ENCODE measurements around the gene SLC25A13. TPM values are rescaled to one million over a fixed set of nuclear protein-coding genes. Genes with fewer than 3 reads are reported as not detected.

Gene SLC25A13
- total RNA-seq, 1 experiment from 2014 or later: 64.7 TPM

DNA sequence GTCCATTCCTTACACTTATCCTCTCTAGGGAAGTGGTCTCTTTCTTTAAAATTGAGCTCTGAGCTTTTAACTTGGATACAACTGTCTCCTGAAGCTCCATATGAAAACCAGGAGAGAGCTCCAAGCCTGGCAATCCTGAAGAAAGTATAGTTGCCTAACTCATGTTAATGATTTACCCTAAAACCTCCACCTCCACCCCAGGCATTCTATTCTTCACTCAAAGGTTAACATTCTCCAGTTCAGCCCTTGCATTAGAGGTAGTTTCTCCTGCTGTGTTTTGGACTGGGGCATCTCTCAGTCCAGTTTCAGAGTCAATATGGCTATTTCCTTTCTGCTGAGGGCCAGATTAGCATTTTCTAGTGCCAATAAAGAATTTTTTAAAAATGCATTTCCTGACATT lies 195.5 kb downstream of the SLC25A13 start:
- H3K36me3 ChIP-seq (ENCODE audit: insufficient read depth, low read length): peaks cover 1% of the 10 kb centered on the region; the same call in 1 of the 2 replicates
- no peak overlapping the region for H3K4me2 ChIP-seq (ENCODE audit: low read depth, low read length, poor library complexity, severe bottlenecking)
- no peaks in the 10 kb centered on the region for H3K79me2 ChIP-seq (ENCODE audit: low read length)
- H3K27me3 ChIP-seq (ENCODE audit: low read length): no peaks in the 10 kb centered on the region
- no peaks in the 10 kb centered on the region for H3K9me3 ChIP-seq (ENCODE audit: low read length)
- no peak overlapping the region for H3K4me3 ChIP-seq (ENCODE audit: low read length)
- no peak overlapping the region for H3K9ac ChIP-seq (ENCODE audit: low read length)
- H3K4me1 ChIP-seq (ENCODE audit: low read length): no peaks in the 10 kb centered on the region
- H3K27ac ChIP-seq (ENCODE audit: low read length): no peak overlapping the region
- no peaks in the 10 kb centered on the region for H3K9me2 ChIP-seq (replicated peaks; ENCODE audit: insufficient read depth, low read length)
- H2AFZ ChIP-seq (ENCODE audit: low read length): no peak overlapping the region
- H4K20me1 ChIP-seq (ENCODE audit: insufficient read depth, low read depth, low read length): no peaks in the 10 kb centered on the region
- no peak for DNase-seq

DNA sequence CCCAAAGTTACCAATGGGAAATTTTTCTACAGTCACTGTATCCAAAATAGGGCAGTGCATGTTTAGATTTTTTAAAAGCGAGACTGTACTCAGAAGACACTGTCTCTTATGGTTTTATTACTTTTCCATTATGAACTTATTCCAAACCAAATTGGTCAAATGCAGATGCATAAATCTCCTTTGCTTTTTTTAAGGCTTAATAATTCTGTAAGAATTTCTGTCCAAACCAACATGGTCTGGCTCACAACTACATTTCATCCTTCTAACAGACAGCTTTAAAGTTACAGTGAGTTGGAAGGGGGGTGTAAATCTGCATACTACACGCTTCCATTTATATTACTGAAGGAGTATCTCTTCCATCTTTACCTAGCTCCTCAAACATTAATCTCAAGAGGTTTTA lies 199.2 kb downstream of the SLC25A13 start:
- H2AFZ ChIP-seq (ENCODE audit: low read length): no peak overlapping the region
- H3K36me3 ChIP-seq (ENCODE audit: insufficient read depth, low read length): peaks cover 14% of the 10 kb centered on the region; the same call in 1 of the 2 replicates
- H3K4me3 ChIP-seq (ENCODE audit: low read length): no peak overlapping the region
- no peaks in the 10 kb centered on the region for H3K9me2 ChIP-seq (replicated peaks; ENCODE audit: insufficient read depth, low read length)
- H3K27me3 ChIP-seq (ENCODE audit: low read length): no peaks in the 10 kb centered on the region
- no peak overlapping the region for H3K4me2 ChIP-seq (ENCODE audit: low read depth, low read length, poor library complexity, severe bottlenecking)
- H3K27ac ChIP-seq (ENCODE audit: low read length): no peak overlapping the region
- no peak for DNase-seq
- no peaks in the 10 kb centered on the region for H4K20me1 ChIP-seq (ENCODE audit: insufficient read depth, low read depth, low read length)
- H3K9ac ChIP-seq (ENCODE audit: low read length): no peak overlapping the region
- H3K4me1 ChIP-seq (ENCODE audit: low read length): no peaks in the 10 kb centered on the region
- H3K9me3 ChIP-seq (ENCODE audit: low read length): no peaks in the 10 kb centered on the region
- H3K79me2 ChIP-seq (ENCODE audit: low read length): no peaks in the 10 kb centered on the region

DNA sequence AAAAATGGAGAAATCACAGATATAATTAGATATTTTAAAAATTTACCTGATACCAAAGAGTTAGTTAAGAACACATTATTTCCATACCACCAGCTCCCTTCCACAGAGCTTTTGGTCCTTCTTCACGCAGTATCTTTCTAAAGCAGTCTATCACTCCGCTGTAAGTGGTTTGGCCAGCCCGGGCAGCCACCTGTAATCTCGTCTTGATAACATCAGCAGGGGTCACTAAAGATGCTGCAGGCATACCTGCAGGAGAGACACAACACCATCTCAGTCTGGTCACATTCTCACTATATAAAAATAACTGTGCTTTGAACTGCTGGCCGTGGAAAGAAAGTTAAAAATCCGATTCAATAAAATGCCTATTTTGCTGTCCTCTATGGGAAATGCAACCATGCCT lies 200.1 kb downstream of the SLC25A13 start:
- no peak overlapping the region for H3K27ac ChIP-seq (ENCODE audit: low read length)

DNA sequence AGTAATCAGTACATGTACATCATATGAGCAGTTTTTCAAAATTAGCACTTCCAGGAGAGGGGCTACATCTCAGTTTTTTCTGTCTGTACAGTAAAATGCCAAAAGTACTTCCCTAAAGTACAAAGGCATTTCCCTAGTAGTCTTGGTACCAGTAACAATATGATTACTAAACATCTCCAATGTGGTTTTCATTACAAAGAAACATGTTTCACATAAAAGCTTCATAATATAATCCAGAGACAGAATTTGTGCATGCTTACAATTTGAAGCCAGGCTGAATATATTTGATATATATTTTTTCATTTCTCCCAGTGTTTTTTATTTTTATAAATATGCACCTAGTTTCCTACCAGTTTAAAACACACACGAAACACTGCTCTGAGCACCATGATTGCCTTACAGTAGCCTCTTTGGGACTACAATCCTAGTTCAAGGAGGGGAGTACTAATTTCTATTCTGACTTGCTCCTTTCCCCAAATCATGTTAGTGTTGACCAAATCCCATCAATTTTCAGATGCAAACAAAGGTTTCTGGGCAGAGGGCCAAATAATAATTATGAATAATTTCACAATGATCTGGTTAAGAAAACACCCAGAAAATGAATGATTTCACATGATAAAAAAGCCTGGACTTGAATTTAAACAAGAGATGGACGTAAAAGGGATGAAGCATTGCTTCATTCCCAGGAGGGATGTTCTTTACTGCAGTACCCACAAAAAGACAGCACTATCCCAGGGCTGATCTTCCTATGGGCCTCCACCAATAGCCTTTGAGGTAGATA lies 201.3 kb downstream of the SLC25A13 start:
- no peaks in the 10 kb centered on the region for H4K20me1 ChIP-seq (ENCODE audit: insufficient read depth, low read depth, low read length)
- no peaks in the 10 kb centered on the region for H3K79me2 ChIP-seq (ENCODE audit: low read length)
- no peaks in the 10 kb centered on the region for H3K9me2 ChIP-seq (replicated peaks; ENCODE audit: insufficient read depth, low read length)
- no peak overlapping the region for H3K27ac ChIP-seq (ENCODE audit: low read length)
- no peak overlapping the region for H3K4me2 ChIP-seq (ENCODE audit: low read depth, low read length, poor library complexity, severe bottlenecking)
- no peak overlapping the region for H3K4me3 ChIP-seq (ENCODE audit: low read length)
- no peaks in the 10 kb centered on the region for H3K27me3 ChIP-seq (ENCODE audit: low read length)
- no peak overlapping the region for H2AFZ ChIP-seq (ENCODE audit: low read length)
- no peak overlapping the region for H3K9ac ChIP-seq (ENCODE audit: low read length)
- no peaks in the 10 kb centered on the region for H3K9me3 ChIP-seq (ENCODE audit: low read length)
- H3K36me3 ChIP-seq (ENCODE audit: insufficient read depth, low read length): peaks cover 14% of the 10 kb centered on the region; the same call in 1 of the 2 replicates
- H3K4me1 ChIP-seq (ENCODE audit: low read length): no peaks in the 10 kb centered on the region
- DNase-seq: no peak

More for the DNA sequence above, 200.1 kb downstream of the SLC25A13 start:
- Histone ChIP-seq H3K4me1 (ENCODE audit: low read length) (no peaks in the 10 kb centered on the region), H3K9me2 (replicated peaks; ENCODE audit: insufficient read depth, low read length) (no peaks in the 10 kb centered on the region), H3K36me3 (ENCODE audit: insufficient read depth, low read length) (peaks cover 14% of the 10 kb centered on the region; the same call in 1 of the 2 replicates), H3K9me3 (ENCODE audit: low read length) (no peaks in the 10 kb centered on the region), H3K9ac (ENCODE audit: low read length) (no peak overlapping the region), H4K20me1 (ENCODE audit: insufficient read depth, low read depth, low read length) (no peaks in the 10 kb centered on the region), H3K79me2 (ENCODE audit: low read length) (no peaks in the 10 kb centered on the region), H2AFZ (ENCODE audit: low read length) (no peak overlapping the region), H3K27me3 (ENCODE audit: low read length) (no peaks in the 10 kb centered on the region), H3K4me3 (ENCODE audit: low read length) (no peak overlapping the region), H3K4me2 (ENCODE audit: low read depth, low read length, poor library complexity, severe bottlenecking) (no peak overlapping the region)
- DNase-seq: no peak

DNA sequence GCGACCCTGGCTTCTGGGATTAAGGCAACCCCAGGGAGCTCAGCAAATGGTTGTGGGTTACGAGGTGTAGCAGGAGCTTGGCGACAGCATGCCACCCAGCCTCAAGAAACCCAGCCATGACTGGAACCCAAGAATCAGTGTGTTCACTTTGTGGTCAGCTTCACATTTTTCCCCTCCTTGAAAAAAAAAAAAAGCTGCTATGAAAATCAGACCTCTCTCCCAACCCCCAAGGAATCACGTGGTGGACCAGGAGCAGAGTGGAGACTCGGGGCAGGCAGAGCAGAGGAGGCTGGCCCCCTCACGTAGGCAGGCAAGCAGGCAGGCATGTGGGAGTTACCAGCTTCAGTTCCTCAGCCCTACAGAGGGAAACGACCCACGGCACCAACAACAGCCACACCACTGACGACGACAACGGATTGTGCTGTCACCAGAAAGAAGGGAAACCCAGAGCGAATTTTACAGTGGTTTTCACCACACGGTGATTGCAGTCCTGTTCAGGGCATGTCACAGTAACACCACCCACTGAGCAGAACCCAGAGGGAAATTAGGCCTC lies 203.4 kb downstream of the SLC25A13 start:
- no peak overlapping the region for H3K4me3 ChIP-seq (ENCODE audit: low read length)
- no peak for DNase-seq
- no peaks in the 10 kb centered on the region for H3K9me3 ChIP-seq (ENCODE audit: low read length)
- no peak overlapping the region for H2AFZ ChIP-seq (ENCODE audit: low read length)
- peaks cover 14% of the 10 kb centered on the region; the same call in 1 of the 2 replicates for H3K36me3 ChIP-seq (ENCODE audit: insufficient read depth, low read length)
- no peaks in the 10 kb centered on the region for H3K79me2 ChIP-seq (ENCODE audit: low read length)
- H3K4me2 ChIP-seq (ENCODE audit: low read depth, low read length, poor library complexity, severe bottlenecking): no peak overlapping the region
- no peak overlapping the region for H3K9ac ChIP-seq (ENCODE audit: low read length)
- no peaks in the 10 kb centered on the region for H3K27me3 ChIP-seq (ENCODE audit: low read length)
- H3K4me1 ChIP-seq (ENCODE audit: low read length): no peaks in the 10 kb centered on the region
- H3K27ac ChIP-seq (ENCODE audit: low read length): no peak overlapping the region
- H4K20me1 ChIP-seq (ENCODE audit: insufficient read depth, low read depth, low read length): no peaks in the 10 kb centered on the region
- H3K9me2 ChIP-seq (replicated peaks; ENCODE audit: insufficient read depth, low read length): no peaks in the 10 kb centered on the region

DNA sequence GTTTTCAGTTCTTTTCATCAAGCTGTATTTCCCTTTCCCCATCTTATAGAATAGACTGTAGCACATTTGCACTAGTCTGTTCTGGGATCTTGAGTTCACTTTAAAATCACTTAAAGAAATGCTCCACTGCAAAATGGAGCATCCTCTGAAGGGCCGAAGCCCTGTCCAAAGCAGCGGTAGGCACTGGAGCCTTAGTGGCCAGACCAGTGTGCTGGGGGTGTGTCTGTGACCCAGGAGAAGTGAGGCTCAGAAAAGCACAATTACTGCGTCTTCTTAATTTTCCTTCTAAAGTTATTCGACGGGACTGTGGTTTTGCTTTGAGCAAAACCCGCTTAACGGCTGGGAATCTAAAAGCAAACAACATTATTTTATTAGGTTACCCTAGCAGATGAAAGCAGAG lies 205.7 kb downstream of the SLC25A13 start:
- no peak for DNase-seq
- no peak overlapping the region for H3K4me2 ChIP-seq (ENCODE audit: low read depth, low read length, poor library complexity, severe bottlenecking)
- no peaks in the 10 kb centered on the region for H4K20me1 ChIP-seq (ENCODE audit: insufficient read depth, low read depth, low read length)
- no peaks in the 10 kb centered on the region for H3K9me3 ChIP-seq (ENCODE audit: low read length)
- no peak overlapping the region for H3K4me3 ChIP-seq (ENCODE audit: low read length)
- H3K79me2 ChIP-seq (ENCODE audit: low read length): no peaks in the 10 kb centered on the region
- no peaks in the 10 kb centered on the region for H3K9me2 ChIP-seq (replicated peaks; ENCODE audit: insufficient read depth, low read length)
- H3K27ac ChIP-seq (ENCODE audit: low read length): no peak overlapping the region
- no peak overlapping the region for H2AFZ ChIP-seq (ENCODE audit: low read length)
- H3K9ac ChIP-seq (ENCODE audit: low read length): no peak overlapping the region
- no peaks in the 10 kb centered on the region for H3K27me3 ChIP-seq (ENCODE audit: low read length)
- H3K4me1 ChIP-seq (ENCODE audit: low read length): no peaks in the 10 kb centered on the region
- peaks cover 10% of the 10 kb centered on the region; the same call in 1 of the 2 replicates for H3K36me3 ChIP-seq (ENCODE audit: insufficient read depth, low read length)

DNA sequence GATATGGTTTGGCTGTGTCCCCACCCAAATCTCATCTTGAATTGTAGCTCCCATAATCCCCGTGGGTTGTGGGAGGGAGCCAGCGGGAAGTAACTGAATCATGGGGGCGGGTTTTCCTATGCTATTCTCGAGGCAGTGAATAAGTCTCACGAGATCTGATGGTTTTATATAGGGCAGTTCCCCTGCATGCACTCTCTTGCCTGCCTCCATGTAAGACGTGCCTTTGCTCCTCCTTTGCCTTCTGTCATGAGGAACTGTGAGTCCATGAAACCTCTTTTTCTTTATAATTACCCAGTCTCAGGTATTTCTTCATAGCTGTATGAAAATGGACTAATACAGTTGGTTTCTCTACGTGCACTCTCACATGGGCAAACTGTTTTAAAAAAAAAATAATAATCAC lies 207.7 kb downstream of the SLC25A13 start:
- Histone ChIP-seq H3K4me1 (ENCODE audit: low read length) (no peaks in the 10 kb centered on the region), H3K9me3 (ENCODE audit: low read length) (no peaks in the 10 kb centered on the region), H3K4me2 (ENCODE audit: low read depth, low read length, poor library complexity, severe bottlenecking) (no peak overlapping the region), H3K36me3 (ENCODE audit: insufficient read depth, low read length) (no peaks in the 10 kb centered on the region), H3K4me3 (ENCODE audit: low read length) (no peak overlapping the region), H2AFZ (ENCODE audit: low read length) (no peak overlapping the region), H3K79me2 (ENCODE audit: low read length) (no peaks in the 10 kb centered on the region), H4K20me1 (ENCODE audit: insufficient read depth, low read depth, low read length) (no peaks in the 10 kb centered on the region), H3K27me3 (ENCODE audit: low read length) (no peaks in the 10 kb centered on the region), H3K27ac (ENCODE audit: low read length) (no peak overlapping the region), H3K9me2 (replicated peaks; ENCODE audit: insufficient read depth, low read length) (no peaks in the 10 kb centered on the region), H3K9ac (ENCODE audit: low read length) (no peak overlapping the region)
- no peak for DNase-seq

DNA sequence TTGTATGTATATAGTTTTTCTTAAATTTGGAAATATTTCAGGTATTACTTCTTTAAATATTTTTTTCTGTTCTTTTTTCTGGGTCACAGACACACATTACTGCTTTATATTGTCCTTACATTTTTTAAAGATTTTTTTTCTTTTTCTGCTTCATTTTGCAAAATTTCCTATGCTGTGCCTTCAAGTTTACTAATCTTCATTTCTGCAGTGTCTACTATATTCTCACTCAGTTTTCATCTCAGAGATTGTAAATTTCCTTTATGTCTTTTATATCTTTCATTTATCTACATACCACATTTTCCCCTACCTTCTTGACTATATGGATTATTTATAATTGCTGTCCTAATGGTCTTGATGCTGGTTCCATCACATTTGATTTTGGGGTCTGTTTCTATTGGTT lies 210.5 kb downstream of the SLC25A13 start:
- Histone ChIP-seq H3K9me3 (ENCODE audit: low read length) (no peaks in the 10 kb centered on the region), H3K79me2 (ENCODE audit: low read length) (no peaks in the 10 kb centered on the region), H3K27me3 (ENCODE audit: low read length) (no peaks in the 10 kb centered on the region), H4K20me1 (ENCODE audit: insufficient read depth, low read depth, low read length) (no peaks in the 10 kb centered on the region), H3K9me2 (replicated peaks; ENCODE audit: insufficient read depth, low read length) (no peaks in the 10 kb centered on the region), H3K4me2 (ENCODE audit: low read depth, low read length, poor library complexity, severe bottlenecking) (no peak overlapping the region), H3K27ac (ENCODE audit: low read length) (no peak overlapping the region), H3K36me3 (ENCODE audit: insufficient read depth, low read length) (no peaks in the 10 kb centered on the region), H3K4me1 (ENCODE audit: low read length) (no peaks in the 10 kb centered on the region), H3K9ac (ENCODE audit: low read length) (no peak overlapping the region), H3K4me3 (ENCODE audit: low read length) (no peak overlapping the region), H2AFZ (ENCODE audit: low read length) (no peak overlapping the region)
- DNase-seq: no peak

Data from Karpas-422 (cell line).